H9 (cell line): ENCODE results near the gene OR52E5. TPM values are rescaled to one million over a fixed set of nuclear protein-coding genes. Genes with fewer than 3 reads are reported as not detected.

Experiments used
- DNase-seq: peaks from one replicate; pipeline ENCODE4 v3.0.0-alpha.2; 2017
- H2AFZ ChIP-seq: one replicate; pipeline ENCODE4 v1.6.1; 2013; ENCODE audit warnings: mild to moderate bottlenecking, low read length, control low read depth, moderate library complexity
- H2AK5ac ChIP-seq: 2 replicates; pipeline ENCODE4 v1.6.1; 2013; ENCODE audit warnings: low read length, control low read depth, mixed read lengths; ENCODE audit not compliant: insufficient read length
- H2BK120ac ChIP-seq: one replicate; pipeline ENCODE4 v1.6.1; 2013; ENCODE audit warnings: low read depth, mild to moderate bottlenecking, low read length, control low read depth, inconsistent platforms; ENCODE audit not compliant: poor library complexity, severe bottlenecking
- H2BK12ac ChIP-seq: 2 replicates; pipeline ENCODE4 v1.6.1; 2013; ENCODE audit warnings: low read length, control low read depth, mixed read lengths, low read depth; ENCODE audit not compliant: insufficient read length
- H2BK15ac ChIP-seq: 2 replicates; pipeline ENCODE4 v1.6.1; 2013; ENCODE audit warnings: low read depth, low read length, control low read depth
- H2BK20ac ChIP-seq: one replicate; pipeline ENCODE4 v1.6.1; 2013; ENCODE audit warnings: low read depth, mild to moderate bottlenecking, low read length, control low read depth, inconsistent platforms; ENCODE audit not compliant: poor library complexity, severe bottlenecking
- H2BK5ac ChIP-seq: 2 replicates; pipeline ENCODE4 v1.6.1; 2013; ENCODE audit warnings: low read length, control low read depth, mixed read lengths; ENCODE audit not compliant: insufficient read length
- H3K14ac ChIP-seq: 2 replicates; pipeline ENCODE4 v1.6.1; 2013; ENCODE audit warnings: low read length, control low read depth; ENCODE audit not compliant: insufficient read depth
- H3K18ac ChIP-seq: 2 replicates; pipeline ENCODE4 v1.6.1; 2013; ENCODE audit warnings: low read depth, mild to moderate bottlenecking, mixed read lengths, low read length, control low read depth; ENCODE audit not compliant: insufficient read length
- H3K23ac ChIP-seq: 2 replicates; pipeline ENCODE4 v1.6.1; 2013; ENCODE audit warnings: low read length, control low read depth, mixed read lengths, low read depth; ENCODE audit not compliant: insufficient read length
- H3K23me2 ChIP-seq: 2 replicates; pipeline ENCODE4 v1.6.1; 2013; ENCODE audit warnings: low read depth, mild to moderate bottlenecking, mixed read lengths, low read length, control low read depth; ENCODE audit not compliant: insufficient read length, poor library complexity, severe bottlenecking
- H3K27ac ChIP-seq: 2 replicates; pipeline ENCODE4 v1.5.1; 2013; ENCODE audit warnings: low read length, control low read depth, mixed read lengths, low read depth; ENCODE audit not compliant: insufficient read length
- H3K27me3 ChIP-seq: 2 replicates; pipeline ENCODE4 v1.6.1; 2013; ENCODE audit warnings: low read length, control low read depth, inconsistent platforms; ENCODE audit not compliant: insufficient read depth
- H3K4ac ChIP-seq: 2 replicates; pipeline ENCODE4 v1.6.1; 2013; ENCODE audit warnings: low read depth, mild to moderate bottlenecking, control low read depth, inconsistent platforms, low read length, moderate library complexity
- H3K4me1 ChIP-seq: 2 replicates; pipeline ENCODE4 v1.6.1; 2013; ENCODE audit warnings: low read length, control low read depth, inconsistent platforms; ENCODE audit not compliant: insufficient read depth
- H3K4me2 ChIP-seq: 2 replicates; pipeline ENCODE4 v1.6.1; 2013; ENCODE audit warnings: low read length, control low read depth, mixed read lengths; ENCODE audit not compliant: insufficient read length, insufficient read depth
- H3K56ac ChIP-seq: 2 replicates; pipeline ENCODE4 v1.6.1; 2013; ENCODE audit warnings: low read depth, mild to moderate bottlenecking, mixed read lengths, low read length, control low read depth; ENCODE audit not compliant: insufficient read length
- H3K79me1 ChIP-seq: 2 replicates; pipeline ENCODE4 v1.6.1; 2013; ENCODE audit warnings: low read depth, mild to moderate bottlenecking, moderate library complexity, low read length, control low read depth, inconsistent platforms; ENCODE audit not compliant: insufficient read depth, poor library complexity, severe bottlenecking
- H3K79me2 ChIP-seq: 2 replicates; pipeline ENCODE4 v1.6.1; 2013; ENCODE audit warnings: low read length, control low read depth, inconsistent platforms; ENCODE audit not compliant: insufficient read depth
- H3K9ac ChIP-seq: 2 replicates; pipeline ENCODE4 v1.6.1; 2013; ENCODE audit warnings: low read length, control low read depth, mixed read lengths; ENCODE audit not compliant: insufficient read length; ENCODE audit errors: extremely low read depth
- H3K9me3 ChIP-seq: one replicate; pipeline ENCODE4 v1.6.1; 2013; ENCODE audit warnings: low read depth, low read length, inconsistent platforms; ENCODE audit not compliant: control insufficient read depth
- H3T11ph ChIP-seq: one replicate; pipeline ENCODE4 v1.6.1; 2013; ENCODE audit warnings: mild to moderate bottlenecking, low read length, control low read depth, inconsistent platforms
- H4K20me1 ChIP-seq: one replicate; pipeline ENCODE4 v1.6.1; 2013; ENCODE audit not compliant: control insufficient read depth, insufficient read length, insufficient read depth
- H4K5ac ChIP-seq: 2 replicates; pipeline ENCODE4 v1.6.1; 2013; ENCODE audit warnings: low read depth, mild to moderate bottlenecking, mixed read lengths, low read length, control low read depth; ENCODE audit not compliant: insufficient read length
- H4K8ac ChIP-seq: replicated peaks from 2 replicates; pipeline ENCODE4 v1.6.1; 2013; ENCODE audit warnings: low read length, control low read depth, mixed read lengths, low read depth; ENCODE audit not compliant: insufficient read length
- H4K91ac ChIP-seq: 2 replicates; pipeline ENCODE4 v1.6.1; 2013; ENCODE audit warnings: low read depth, mild to moderate bottlenecking, moderate library complexity, mixed read lengths, low read length, control low read depth; ENCODE audit not compliant: insufficient read length
- H3K27ac Mint-ChIP-seq, 3 experiments: 2 replicates in 2 of 3; 3 replicates in 1 of 3; pipeline ENCODE4 v1.8.0; 2020 to 2021; ENCODE audit warnings: mixed read lengths in 3 of 3, mild to moderate bottlenecking in 1 of 3, moderate library complexity in 1 of 3
- H3K27me3 Mint-ChIP-seq: 2 replicates; pipeline ENCODE4 v1.8.0; 2021; ENCODE audit warnings: low read depth, mild to moderate bottlenecking, moderate library complexity, mixed read lengths
- H3K36me3 Mint-ChIP-seq, 3 experiments: 2 replicates in 2 of 3; 3 replicates in 1 of 3; pipeline ENCODE4 v1.8.0; 2020 to 2021; ENCODE audit warnings: low read depth in 3 of 3, mixed read lengths in 3 of 3; ENCODE audit not compliant: insufficient read depth in 1 of 3
- H3K4me1 Mint-ChIP-seq, 2 experiments: 2 replicates each; pipeline ENCODE4 v1.8.0; 2020; ENCODE audit warnings: mixed read lengths in 2 of 2
- H3K4me3 Mint-ChIP-seq, 2 experiments: 2 replicates in 1 of 2; 3 replicates in 1 of 2; pipeline ENCODE4 v1.8.0; 2020 to 2021; ENCODE audit warnings: mild to moderate bottlenecking in 2 of 2, mixed read lengths in 2 of 2, moderate library complexity in 1 of 2
- H3K9me3 Mint-ChIP-seq, 2 experiments: 2 replicates in 1 of 2; 3 replicates in 1 of 2; pipeline ENCODE4 v1.8.0; 2020; ENCODE audit warnings: mild to moderate bottlenecking in 2 of 2, mixed read lengths in 2 of 2, moderate library complexity in 1 of 2
- WGBS: extraction: QIAGEN DNeasy Blood & Tissue Kit; methylation state at CpG from one replicate; pipeline ENCODE4 v1.1.7; 2013; ENCODE audit warnings: missing lambda C conversion rate, low lambda C conversion rate, mixed read lengths; ENCODE audit not compliant: insufficient read length; ENCODE audit errors: extremely low coverage; 5-methylcytosine and 5-hydroxymethylcytosine counted together
- total RNA-seq: library from RNA; stranded (reverse); gene quantifications from 2 replicates; pipeline ENCODE4 v1.2.1, GENCODE V29; 2021
- TF ChIP-seq, protein P1 (sequence below): fragments of 200-600 bp; sonication (generic); conservative IDR thresholded peaks from 3 replicates; pipeline ENCODE4 v1.8.0; 2021; ENCODE audit warnings: antibody characterized with exemption, mild to moderate bottlenecking

The OR52E5 gene
- total RNA-seq, 1 experiment from 2014 or later = not detected

DNA sequence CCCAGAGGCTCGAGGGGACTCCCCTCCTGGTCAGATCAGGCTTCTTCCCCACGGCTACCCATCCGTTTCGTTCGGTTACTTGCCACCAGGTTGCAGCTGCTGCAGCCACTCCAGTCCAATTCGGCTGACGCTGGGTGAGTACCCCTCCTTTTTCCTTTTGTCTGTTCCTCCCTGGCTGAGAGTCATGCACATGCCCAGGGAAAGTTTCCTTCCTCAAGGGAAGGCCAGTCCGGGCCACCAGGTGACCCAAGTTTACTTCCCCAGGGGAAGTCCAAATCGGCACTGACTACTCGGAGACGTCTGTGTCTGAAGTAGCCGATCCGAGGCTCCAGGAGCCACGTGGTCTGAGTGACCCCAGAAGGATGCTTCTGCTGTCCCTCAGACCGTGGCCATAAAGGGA, 35.8 kb downstream of the OR52E5 start:
- Mint-ChIP-seq H3K36me3 (peaks cover 16 to 34% (median 18%) of the 10 kb centered on the region in 3 experiments), H3K9me3 (peaks cover 29 to 39% of the 10 kb centered on the region in 2 experiments), H3K27me3 (peaks cover 1% of the 10 kb centered on the region), H3K4me3 (no peak overlapping the region), H3K27ac (no peak overlapping the region; a peak in 1 of 7 replicates), H3K4me1 (no peaks in the 10 kb centered on the region)
- H4K91ac ChIP-seq = no peak overlapping the region
- H3K9me3 ChIP-seq = no peaks in the 10 kb centered on the region
- no peak overlapping the region for H2BK5ac ChIP-seq
- DNase-seq = no peak
- no peaks in the 10 kb centered on the region for H3K4me1 ChIP-seq
- H3K27me3 ChIP-seq = no peaks in the 10 kb centered on the region
- H2BK120ac ChIP-seq = no peak overlapping the region
- no peak overlapping the region for H3K27ac ChIP-seq
- H3K79me1 ChIP-seq = no peaks in the 10 kb centered on the region
- H4K8ac ChIP-seq = no peak overlapping the region
- WGBS = no CpG with 5 or more reads among the region's 15 CpGs
- H2BK12ac ChIP-seq = no peak overlapping the region
- no peak overlapping the region for H2AK5ac ChIP-seq
- H4K5ac ChIP-seq = no peak overlapping the region
- H2BK15ac ChIP-seq = no peak overlapping the region
- no peaks in the 10 kb centered on the region for H4K20me1 ChIP-seq
- no peak overlapping the region for H3K18ac ChIP-seq
- no peaks in the 10 kb centered on the region for H3K79me2 ChIP-seq
- peaks cover 2% of the 10 kb centered on the region for H3K23me2 ChIP-seq
- no peak overlapping the region for H2BK20ac ChIP-seq
- no peak overlapping the region for H3K56ac ChIP-seq
- H3T11ph ChIP-seq = no peak overlapping the region
- no peak overlapping the region for H2AFZ ChIP-seq
- no peak overlapping the region for H3K23ac ChIP-seq
- TF ChIP-seq, protein P1, sequence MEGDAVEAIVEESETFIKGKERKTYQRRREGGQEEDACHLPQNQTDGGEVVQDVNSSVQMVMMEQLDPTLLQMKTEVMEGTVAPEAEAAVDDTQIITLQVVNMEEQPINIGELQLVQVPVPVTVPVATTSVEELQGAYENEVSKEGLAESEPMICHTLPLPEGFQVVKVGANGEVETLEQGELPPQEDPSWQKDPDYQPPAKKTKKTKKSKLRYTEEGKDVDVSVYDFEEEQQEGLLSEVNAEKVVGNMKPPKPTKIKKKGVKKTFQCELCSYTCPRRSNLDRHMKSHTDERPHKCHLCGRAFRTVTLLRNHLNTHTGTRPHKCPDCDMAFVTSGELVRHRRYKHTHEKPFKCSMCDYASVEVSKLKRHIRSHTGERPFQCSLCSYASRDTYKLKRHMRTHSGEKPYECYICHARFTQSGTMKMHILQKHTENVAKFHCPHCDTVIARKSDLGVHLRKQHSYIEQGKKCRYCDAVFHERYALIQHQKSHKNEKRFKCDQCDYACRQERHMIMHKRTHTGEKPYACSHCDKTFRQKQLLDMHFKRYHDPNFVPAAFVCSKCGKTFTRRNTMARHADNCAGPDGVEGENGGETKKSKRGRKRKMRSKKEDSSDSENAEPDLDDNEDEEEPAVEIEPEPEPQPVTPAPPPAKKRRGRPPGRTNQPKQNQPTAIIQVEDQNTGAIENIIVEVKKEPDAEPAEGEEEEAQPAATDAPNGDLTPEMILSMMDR = no peak
- H3K9ac ChIP-seq = no peak overlapping the region
- H3K4ac ChIP-seq = no peak overlapping the region
- H3K14ac ChIP-seq = no peak overlapping the region
- no peak overlapping the region for H3K4me2 ChIP-seq
